ENCODE data around the gene PSMA1.

- TF ChIP-seq CTCF (IDR thresholded peaks at IDR 0.05) (no peak), POLR2A (IDR thresholded peaks at IDR 0.05) (peak in 1 of 2 donors; percentile 88)
Measured at GRCh38 chr11:14499560-14500180, 20.5 kb downstream of the PSMA1 start, which contains the start of gene COPB1.

Data from thyroid gland (tissue), 4 donors.